ENCODE results near the gene MTA3. TPM values are rescaled to one million over a fixed set of nuclear protein-coding genes. Genes with fewer than 3 reads are reported as not detected.

Gene MTA3
- total and polyA plus RNA-seq, 2 of the 8 experiments (the other 6 are each of a cell fraction or from before 2014, with no cell fraction given), result 125 to 184 TPM

- no peak for TF ChIP-seq HDAC6 (IDR thresholded peaks at IDR 0.05; ENCODE audit: low read depth, low read length)
- no peak for TF ChIP-seq ASH2L (IDR thresholded peaks at IDR 0.05; ENCODE audit: low read length)
These were observed 12.0 kb upstream of the MTA3 start (continued) for GRCh38 chr2:42556315-42556890.

All from H1 (cell line).